Prostate gland (tissue), 2 donors: Measurements from ENCODE around the gene DGKQ.

Experiments used
- CTCF ChIP-seq, 4 experiments: fragments of 200-600 bp in 2 of 4; fragments of 450-650 bp in 2 of 4; sonication (generic) in 2 of 4; IDR thresholded peaks; 1 replicate in 3 of 4; 2 replicates in 1 of 4; pipeline ENCODE4 v1.5.1; 2016 to 2019; ENCODE audit warnings: antibody characterized with exemption in 4 of 4, mild to moderate bottlenecking in 2 of 4, moderate library complexity in 2 of 4
- POLR2A ChIP-seq: fragments of 450-650 bp; IDR thresholded peaks from one replicate; pipeline ENCODE4 v1.6.1; 2016; ENCODE audit warnings: antibody characterized with exemption, mild to moderate bottlenecking

- TF ChIP-seq POLR2A, result no peak
- TF ChIP-seq CTCF (IDR thresholded peaks at IDR 0.05), result no peak
Observed at GRCh38 chr4:970046-970745, 3.2 kb downstream of the DGKQ start.
